Measurements from ENCODE around the gene SYNRG. TPM values are rescaled to one million over a fixed set of nuclear protein-coding genes. Genes with fewer than 3 reads are reported as not detected.
"Not testable (repeated sequence)": the region's sequence is repeated elsewhere in the genome, so short reads cannot be mapped to it uniquely, and the experiment has no call there.

SYNRG gene
- total and polyA plus RNA-seq, 4 donors = 6.5 to 20.5 (median 15.9) TPM

GRCh38 chr17:37610971-37611370 is 1.8 kb upstream of the SYNRG start:
- TF ChIP-seq HNF4A (conservative IDR thresholded peaks at IDR 0.05) (no peak), YY1 (IDR thresholded peaks at IDR 0.05) (no peak), RXRA (IDR thresholded peaks at IDR 0.05) (no peak), CTCF (IDR thresholded peaks at IDR 0.05; ENCODE audit: low read depth, low read length, missing input control) (no peak), REST (IDR thresholded peaks at IDR 0.05) (no peak), ATF3 (IDR thresholded peaks at IDR 0.05) (no peak), GABPA (IDR thresholded peaks at IDR 0.05 in 1 of 2, conservative IDR thresholded peaks at IDR 0.05 in 1 of 2) (no peak), EGR1 (IDR thresholded peaks at IDR 0.05; ENCODE audit: low read depth in 2 of 2) (no peak)
- no peak for DNase-seq (ENCODE audit: low spot score)
- Histone ChIP-seq H3K27ac (ENCODE audit: low read depth in 1 of 2, low read length in 2 of 2) (no peak overlapping the region), H3K4me3 (ENCODE audit: low read depth in 1 of 3, low read length in 3 of 3) (no peak overlapping the region), H3K9ac (ENCODE audit: low read depth in 1 of 2, low read length in 2 of 2) (no peak overlapping the region), H3K9me3 (ENCODE audit: control insufficient read depth in 4 of 4, low read length in 3 of 4) (no peaks in the 10 kb centered on the region), H3K4me1 (ENCODE audit: control insufficient read depth in 4 of 4, insufficient read depth in 4 of 4, low read length in 3 of 4) (peaks cover 2 to 12% (median 7%) of the 10 kb centered on the region in 4 donors), H3K36me3 (ENCODE audit: control insufficient read depth in 4 of 4, insufficient read depth in 3 of 4, low read depth in 1 of 4, low read length in 3 of 4) (peaks cover 0 to 15% (median 10%) of the 10 kb centered on the region in 4 donors), H3K27me3 (ENCODE audit: control insufficient read depth in 4 of 4, insufficient read depth in 4 of 4, low read length in 3 of 4) (no peaks in the 10 kb centered on the region)
- 92% methylated on average over 1 of the region's 1 CpG for WGBS

- 90% methylated on average over 5 of the region's 5 CpGs for WGBS
- Histone ChIP-seq H3K4me3 (ENCODE audit: low read depth in 1 of 3, low read length in 3 of 3) (peak overlapping the region; percentile 61 to 96 (median 73)), H3K9ac (ENCODE audit: low read depth in 1 of 2, low read length in 2 of 2) (peak overlapping the region; percentile 37 to 67), H3K36me3 (ENCODE audit: control insufficient read depth in 4 of 4, insufficient read depth in 3 of 4, low read depth in 1 of 4, low read length in 3 of 4) (peaks cover 0 to 18% (median 9%) of the 10 kb centered on the region in 4 donors), H3K4me1 (ENCODE audit: control insufficient read depth in 4 of 4, insufficient read depth in 4 of 4, low read length in 3 of 4) (peaks cover 2 to 12% (median 7%) of the 10 kb centered on the region in 4 donors)
- not testable (repeated sequence) for DNase-seq (ENCODE audit: low spot score); H3K27me3 ChIP-seq (ENCODE audit: control insufficient read depth in 4 of 4, insufficient read depth in 4 of 4, low read length in 3 of 4); H3K9me3 ChIP-seq (ENCODE audit: control insufficient read depth in 4 of 4, low read length in 3 of 4); H3K27ac ChIP-seq (ENCODE audit: low read depth in 1 of 2, low read length in 2 of 2)
These were observed 813 bp upstream of the SYNRG start for GRCh38 chr17:37610041-37610420.

GRCh38 chr17:37608351-37609169 is 658 bp downstream of the SYNRG start:
- peak overlapping the region; percentile 89 to 96 (median 91) for H3K4me3 ChIP-seq (ENCODE audit: low read depth in 1 of 3, low read length in 3 of 3)
- H3K27ac ChIP-seq (ENCODE audit: low read depth in 1 of 2, low read length in 2 of 2) = peak overlapping the region; percentile 88 to 94
- H3K36me3 ChIP-seq (ENCODE audit: control insufficient read depth in 4 of 4, insufficient read depth in 3 of 4, low read depth in 1 of 4, low read length in 3 of 4) = peaks cover 0 to 6% (median 3%) of the 10 kb centered on the region in 4 donors
- H3K27me3 ChIP-seq (ENCODE audit: control insufficient read depth in 4 of 4, insufficient read depth in 4 of 4, low read length in 3 of 4) = no peaks in the 10 kb centered on the region
- no peaks in the 10 kb centered on the region for H3K9me3 ChIP-seq (ENCODE audit: control insufficient read depth in 4 of 4, low read length in 3 of 4)
- under 1% methylated on average over 26 of the region's 26 CpGs for WGBS
- H3K9ac ChIP-seq (ENCODE audit: low read depth in 1 of 2, low read length in 2 of 2) = peak overlapping the region; percentile 75 to 91
- peaks cover 2 to 12% (median 7%) of the 10 kb centered on the region in 4 donors for H3K4me1 ChIP-seq (ENCODE audit: control insufficient read depth in 4 of 4, insufficient read depth in 4 of 4, low read length in 3 of 4)
- TF ChIP-seq JUND (IDR thresholded peaks at IDR 0.05) (no peak), HNF4A (conservative IDR thresholded peaks at IDR 0.05) (no peak), MAX (IDR thresholded peaks at IDR 0.05) (peak; percentile 9), ZBTB33 (IDR thresholded peaks at IDR 0.05) (no peak), HNF4G (IDR thresholded peaks at IDR 0.05) (no peak)
- no peak for DNase-seq (ENCODE audit: low spot score)

Data from liver (tissue), 9 donors.